22Rv1 (cell line): ENCODE measurements around the gene FBXO44.

Source experiments
- H3K27ac ChIP-seq: fragments of 450-650 bp; 2 replicates; pipeline ENCODE4 v1.5.1; 2017
- CTCF ChIP-seq: fragments of 450-650 bp; IDR thresholded peaks from 2 replicates; pipeline ENCODE4 v1.5.1; 2017; ENCODE audit warnings: mild to moderate bottlenecking
- ZFX ChIP-seq: fragments of 450-650 bp; IDR thresholded peaks from 2 replicates; pipeline ENCODE4 v1.6.1; 2017; ENCODE audit warnings: antibody characterized with exemption, borderline replicate concordance

FBXO44 gene

DNA sequence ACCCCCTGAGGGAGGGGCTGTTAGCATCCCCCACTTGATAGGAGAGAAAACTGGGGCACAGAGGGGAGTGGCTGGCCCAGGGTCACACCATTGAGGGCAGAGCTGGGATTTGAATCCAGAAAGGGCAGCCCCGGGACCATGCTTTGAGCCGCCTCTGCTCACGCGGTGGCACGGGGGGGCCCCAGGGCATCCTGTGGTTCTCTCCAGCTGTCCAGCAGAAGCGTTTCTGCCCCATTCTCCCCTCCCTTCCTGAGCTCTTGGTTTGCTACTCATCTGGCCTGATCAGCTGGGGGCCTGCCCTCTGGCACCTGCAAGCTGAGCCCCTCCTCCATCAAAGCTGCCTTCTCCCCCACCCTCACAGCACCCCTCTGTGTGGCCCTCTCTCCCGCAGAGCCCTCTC is 37.9 kb upstream of the FBXO44 start:
- no peak overlapping the region for H3K27ac ChIP-seq
- no peak for TF ChIP-seq CTCF
- TF ChIP-seq ZFX: no peak

- TF ChIP-seq ZFX (no peak), CTCF (peak; percentile 44)
- H3K27ac ChIP-seq: no peak overlapping the region
Measured at GRCh38 chr1:11617314-11617713, 37.4 kb upstream of the FBXO44 start.

DNA sequence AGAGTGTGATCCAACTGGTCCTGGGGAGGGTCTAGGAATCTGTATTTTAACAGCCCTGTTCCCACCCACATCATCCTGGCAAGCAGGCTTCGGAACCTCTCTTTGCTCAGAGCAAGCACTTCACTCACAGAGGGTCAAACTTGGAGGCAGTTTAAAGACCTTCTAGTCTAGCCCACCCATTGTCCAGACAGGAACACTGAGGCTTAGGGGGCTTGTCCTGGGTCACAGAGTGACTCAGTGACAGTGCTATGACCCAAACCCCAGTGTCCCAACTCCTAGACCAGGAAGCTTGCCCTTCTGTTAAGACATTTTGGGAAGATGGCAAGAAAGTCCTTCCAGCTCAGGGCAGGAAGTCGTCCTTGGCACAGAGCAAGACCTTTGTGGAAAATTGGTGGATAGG is 36.9 kb upstream of the FBXO44 start:
- H3K27ac ChIP-seq: no peak overlapping the region
- TF ChIP-seq CTCF (no peak), ZFX (no peak)

DNA sequence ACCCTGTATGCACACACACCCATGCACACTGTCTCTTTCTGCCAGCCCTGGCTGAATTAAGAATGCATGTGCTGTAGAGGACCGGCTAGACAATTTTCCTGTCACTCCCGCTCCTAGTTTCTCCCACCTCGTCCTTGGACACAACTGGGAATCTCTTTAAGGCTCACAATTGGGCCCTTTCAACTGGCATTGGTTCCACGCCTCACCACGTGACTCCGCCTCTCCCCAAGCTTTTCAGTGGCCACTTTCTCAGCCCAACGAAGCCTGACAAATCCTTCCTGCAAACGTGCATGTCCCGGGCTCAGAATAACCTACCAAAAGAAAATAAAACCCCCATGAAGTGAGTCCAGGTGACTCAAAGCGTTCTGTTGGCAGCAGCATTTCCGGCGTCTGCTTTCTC is 34.3 kb upstream of the FBXO44 start:
- no peak for TF ChIP-seq CTCF
- TF ChIP-seq ZFX: no peak
- no peak overlapping the region for H3K27ac ChIP-seq

GRCh38 chr1:11620924-11621323 is 33.8 kb upstream of the FBXO44 start:
- H3K27ac ChIP-seq: no peak overlapping the region
- TF ChIP-seq ZFX (no peak), CTCF (no peak)

GRCh38 chr1:11622398-11622797 is 32.3 kb upstream of the FBXO44 start:
- TF ChIP-seq CTCF: no peak
- TF ChIP-seq ZFX: no peak
- no peak overlapping the region for H3K27ac ChIP-seq

DNA sequence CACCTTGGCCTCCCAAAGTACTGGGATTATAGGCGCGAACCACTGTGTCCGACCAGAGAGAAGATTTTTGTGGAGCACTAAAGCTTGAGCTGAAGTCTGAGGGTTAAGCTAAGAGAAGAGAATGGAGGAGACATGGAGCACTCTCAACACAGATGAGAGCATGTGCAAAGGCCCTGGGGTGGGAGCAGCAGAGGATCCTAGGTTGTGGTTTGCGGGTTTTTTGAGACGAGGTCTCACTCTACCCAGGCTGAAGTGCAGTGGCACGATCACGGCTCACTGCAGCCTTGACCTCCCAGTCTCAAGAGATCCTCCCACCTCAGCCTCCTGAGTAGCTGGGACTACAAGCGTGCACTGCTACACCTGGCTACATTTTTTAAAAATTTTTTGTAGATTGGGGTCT is 31.0 kb upstream of the FBXO44 start:
- TF ChIP-seq ZFX: no peak
- no peak for TF ChIP-seq CTCF
- H3K27ac ChIP-seq: no peak overlapping the region
